Endodermal cell (in vitro differentiated cells): ENCODE data around the gene CDK4. TPM values are rescaled to one million over a fixed set of nuclear protein-coding genes. Genes with fewer than 3 reads are reported as not detected.

Experiments used
- DNase-seq: peaks from one replicate; pipeline ENCODE4 v3.0.0-alpha.2; 2017
- H3K27ac ChIP-seq: 2 replicates; pipeline ENCODE4 v1.5.1; 2013; ENCODE audit warnings: mild to moderate bottlenecking, low read depth, low read length, moderate library complexity
- H3K27me3 ChIP-seq: 2 replicates; pipeline ENCODE4 v1.6.1; 2013; ENCODE audit warnings: mild to moderate bottlenecking, low read length, moderate library complexity; ENCODE audit not compliant: insufficient read depth, control insufficient read depth, poor library complexity, severe bottlenecking
- H3K36me3 ChIP-seq: 2 replicates; pipeline ENCODE4 v1.7.0; 2013; ENCODE audit warnings: mild to moderate bottlenecking, low read length, moderate library complexity; ENCODE audit not compliant: control insufficient read depth, insufficient read depth
- H3K4me1 ChIP-seq: one replicate; pipeline ENCODE4 v1.7.0; 2013; ENCODE audit warnings: low read length; ENCODE audit not compliant: control insufficient read depth, insufficient read depth
- H3K4me3 ChIP-seq: 2 replicates; pipeline ENCODE4 v1.5.1; 2013; ENCODE audit warnings: mild to moderate bottlenecking, low read length, moderate library complexity
- H3K9ac ChIP-seq: 2 replicates; pipeline ENCODE4 v1.6.1; 2013; ENCODE audit warnings: mild to moderate bottlenecking, low read length, moderate library complexity; ENCODE audit not compliant: poor library complexity, severe bottlenecking; ENCODE audit errors: extremely low read depth
- H3K9me3 ChIP-seq: 2 replicates; pipeline ENCODE4 v1.6.1; 2013; ENCODE audit warnings: mild to moderate bottlenecking, low read length, moderate library complexity; ENCODE audit not compliant: control insufficient read depth
- H3K27ac Mint-ChIP-seq: 2 replicates; pipeline ENCODE4 v1.8.0; 2020; ENCODE audit warnings: mixed read lengths
- H3K27me3 Mint-ChIP-seq: 2 replicates; pipeline ENCODE4 v1.8.0; 2021; ENCODE audit warnings: mild to moderate bottlenecking, mixed read lengths; ENCODE audit not compliant: insufficient read depth
- H3K36me3 Mint-ChIP-seq: 2 replicates; pipeline ENCODE4 v1.8.0; 2020; ENCODE audit warnings: low read depth, mixed read lengths
- H3K4me1 Mint-ChIP-seq: 2 replicates; pipeline ENCODE4 v1.8.0; 2020; ENCODE audit warnings: mixed read lengths
- H3K4me3 Mint-ChIP-seq: 2 replicates; pipeline ENCODE4 v1.8.0; 2020; ENCODE audit warnings: mild to moderate bottlenecking, moderate library complexity, mixed read lengths
- H3K9me3 Mint-ChIP-seq: 2 replicates; pipeline ENCODE4 v1.8.0; 2020; ENCODE audit warnings: mild to moderate bottlenecking, mixed read lengths
- CTCF ChIP-seq: fragments of 200-600 bp; sonication (generic); conservative IDR thresholded peaks from 2 replicates; pipeline ENCODE4 v1.5.0; 2021; ENCODE audit warnings: antibody characterized with exemption, mild to moderate bottlenecking
- WGBS, 2 experiments: methylation state at CpG; one replicate each; pipeline versions ENCODE4 v1.1.5 to v1.1.7; 2013; ENCODE audit warnings: missing lambda C conversion rate in 2 of 2, mixed read lengths in 1 of 2; ENCODE audit not compliant: insufficient coverage in 1 of 2, insufficient read length in 1 of 2; 5-methylcytosine and 5-hydroxymethylcytosine counted together
- total RNA-seq, 2 donors: library from RNA; stranded (reverse); fragmentation: NEBNext Ultra II Directional in 1 of 2; extraction: Animal tissue kit (Norgen Biotek cat#: 25700) in 1 of 2; gene quantifications; 2 replicates in 1 of 2; 3 replicates in 1 of 2; pipeline ENCODE4 v1.2.1, GENCODE V29; 2021

Gene CDK4
- total RNA-seq, 2 donors from 2014 or later, result 144 to 186 TPM

- Mint-ChIP-seq H3K27me3 (peaks cover 30% of the 10 kb centered on the region), H3K4me3 (no peak overlapping the region), H3K4me1 (peaks cover 19% of the 10 kb centered on the region), H3K9me3 (no peaks in the 10 kb centered on the region), H3K36me3 (peaks cover 23% of the 10 kb centered on the region), H3K27ac (no peak overlapping the region)
- no peak overlapping the region for H3K4me3 ChIP-seq
- no peak for TF ChIP-seq CTCF
- peaks cover 27% of the 10 kb centered on the region for H3K27me3 ChIP-seq
- H3K9me3 ChIP-seq, result no peaks in the 10 kb centered on the region
- H3K27ac ChIP-seq, result no peak overlapping the region
- WGBS, 2 experiments, result 99% methylated on average over 9 to 11 of the region's 11 CpGs
- no peak for DNase-seq
- peaks cover 6% of the 10 kb centered on the region for H3K4me1 ChIP-seq
- H3K9ac ChIP-seq, result no peak overlapping the region
- peaks cover 31% of the 10 kb centered on the region for H3K36me3 ChIP-seq
These were observed 17.5 kb upstream of the CDK4 start for GRCh38 chr12:57769594-57769993.

GRCh38 chr12:57767876-57768275 is 15.8 kb upstream of the CDK4 start:
- Mint-ChIP-seq H3K4me1 (peaks cover 17% of the 10 kb centered on the region), H3K27ac (no peak overlapping the region), H3K9me3 (no peaks in the 10 kb centered on the region), H3K4me3 (no peak overlapping the region), H3K27me3 (peaks cover 47% of the 10 kb centered on the region), H3K36me3 (peaks cover 23% of the 10 kb centered on the region)
- Histone ChIP-seq H3K9ac (no peak overlapping the region), H3K36me3 (peaks cover 31% of the 10 kb centered on the region), H3K4me3 (no peak overlapping the region), H3K9me3 (no peaks in the 10 kb centered on the region), H3K27me3 (peaks cover 44% of the 10 kb centered on the region), H3K27ac (no peak overlapping the region), H3K4me1 (peaks cover 6% of the 10 kb centered on the region)
- no peak for DNase-seq
- no peak for TF ChIP-seq CTCF
- 70 to 93% methylated on average over 3 of the region's 3 CpGs for WGBS, 2 experiments

- no peaks in the 10 kb centered on the region for H3K9me3 Mint-ChIP-seq
- H3K4me3 ChIP-seq, result peak overlapping the region; percentile 75
- peak overlapping the region; percentile 49 for H3K4me3 Mint-ChIP-seq
- peaks cover 17% of the 10 kb centered on the region for H3K4me1 Mint-ChIP-seq
- no peak overlapping the region for H3K27ac Mint-ChIP-seq
- H3K4me1 ChIP-seq, result peaks cover 6% of the 10 kb centered on the region
- no peak for DNase-seq
- H3K27ac ChIP-seq, result no peak overlapping the region
- peaks cover 23% of the 10 kb centered on the region for H3K36me3 Mint-ChIP-seq
- H3K9ac ChIP-seq, result no peak overlapping the region
- H3K9me3 ChIP-seq, result no peaks in the 10 kb centered on the region
- peaks cover 31% of the 10 kb centered on the region for H3K36me3 ChIP-seq
- H3K27me3 ChIP-seq, result peaks cover 50% of the 10 kb centered on the region
- no peak for TF ChIP-seq CTCF
- peaks cover 53% of the 10 kb centered on the region for H3K27me3 Mint-ChIP-seq
These were observed 15.2 kb upstream of the CDK4 start for GRCh38 chr12:57767305-57767698.
